Spleen (tissue), 11 donors: Measurements from ENCODE around the gene TSHZ2. TPM values are rescaled to one million over a fixed set of nuclear protein-coding genes. Genes with fewer than 3 reads are reported as not detected.

Source experiments
- DNase-seq: peaks from one replicate; pipeline ENCODE4 v3.0.0-alpha.2; 2020
- H3K27ac ChIP-seq, 8 donors: fragments of 200-600 bp; sonication (generic) in 7 of 8; 1 replicate in 4 of 8; 2 replicates in 4 of 8; pipeline versions ENCODE4 v1.5.0 to v1.8.0; 2016 to 2021; ENCODE audit warnings: inconsistent platforms in 4 of 8, mild to moderate bottlenecking in 4 of 8, moderate library complexity in 1 of 8
- H3K27me3 ChIP-seq, 7 donors: fragments of 200-600 bp; sonication (generic) in 6 of 7; replicated peaks in 1 of 7; 1 replicate in 4 of 7; 2 replicates in 3 of 7; pipeline versions ENCODE4 v1.5.0 to v1.8.0; 2016 to 2021; ENCODE audit warnings: inconsistent platforms in 3 of 7, mild to moderate bottlenecking in 1 of 7
- H3K36me3 ChIP-seq, 6 donors: fragments of 200-600 bp; sonication (generic) in 5 of 6; 1 replicate in 4 of 6; 2 replicates in 2 of 6; pipeline versions ENCODE4 v1.5.0 to v1.8.0; 2016 to 2021; ENCODE audit warnings: inconsistent platforms in 2 of 6
- H3K4me1 ChIP-seq, 6 donors: fragments of 200-600 bp; sonication (generic) in 5 of 6; 1 replicate in 3 of 6; 2 replicates in 3 of 6; pipeline versions ENCODE4 v1.5.0 to v1.8.0; 2016 to 2021; ENCODE audit warnings: inconsistent platforms in 3 of 6
- H3K4me3 ChIP-seq, 8 donors: fragments of 200-600 bp; sonication (generic) in 7 of 8; 1 replicate in 4 of 8; 2 replicates in 4 of 8; pipeline versions ENCODE4 v1.5.0 to v1.8.0; 2016 to 2021; ENCODE audit warnings: inconsistent platforms in 4 of 8, mild to moderate bottlenecking in 4 of 8, moderate library complexity in 2 of 8
- H3K9me3 ChIP-seq, 8 donors: fragments of 200-600 bp; sonication (generic) in 7 of 8; 1 replicate in 4 of 8; 2 replicates in 4 of 8; pipeline versions ENCODE4 v1.5.0 to v1.8.0; 2016 to 2021; ENCODE audit warnings: inconsistent platforms in 4 of 8
- CTCF ChIP-seq, 11 experiments: fragments of 200-600 bp in 7 of 11; fragments of 450-650 bp in 4 of 11; sonication (generic) in 4 of 11; IDR thresholded peaks in 8 of 11; conservative IDR thresholded peaks in 3 of 11; 1 replicate in 7 of 11; 2 replicates in 4 of 11; pipeline versions ENCODE4 v1.4.0 to v1.8.0; 2016 to 2021; ENCODE audit warnings: antibody characterized with exemption in 11 of 11, inconsistent platforms in 4 of 11, mild to moderate bottlenecking in 1 of 11
- POLR2A ChIP-seq, 3 donors: fragments of 450-650 bp; IDR thresholded peaks; one replicate each; pipeline ENCODE4 v1.5.1; 2017; ENCODE audit warnings: antibody characterized with exemption in 3 of 3, mild to moderate bottlenecking in 1 of 3
- POLR2AphosphoS5 ChIP-seq, 3 donors: sonication (generic); formaldehyde crosslinking; IDR thresholded peaks; one replicate each; pipeline ENCODE4 v1.5.1; 2017; ENCODE audit warnings: antibody characterized with exemption in 3 of 3
- WGBS, 5 donors: extraction: QIAGEN DNeasy Blood & Tissue Kit in 3 of 5; methylation state at CpG; one replicate each; pipeline versions ENCODE4 v1.1.5 to v1.1.7; 2013 to 2018; 5-methylcytosine and 5-hydroxymethylcytosine counted together
- intact Hi-C: fragments of 100-400 bp; cut with DNase I; formaldehyde crosslinking; loops from one replicate; pipeline ENCODE4 v1.15.0; 2023; ENCODE audit warnings: low total_unique reads
- polyA plus RNA-seq, 3 donors: library from polyadenylated mRNA; stranded (reverse); fragments of 200-250 nt; gene quantifications; one replicate each; pipeline ENCODE4 v1.2.1, GENCODE V29; 2013
- total RNA-seq, 7 donors: library from RNA; depleted of rRNA in 3 of 7; stranded (reverse); fragments of >200 nt in 3 of 7; fragmentation: NEBNext Ultra II Directional in 4 of 7; extraction: Animal tissue kit (Norgen Biotek cat#: 25700) in 4 of 7; gene quantifications; one replicate each; pipeline versions ENCODE4 v1.1.0 to v1.2.1, GENCODE V29; 2016 to 2021
- donor health status: healthy with polysubstance abuse.
- donor health status: DM: no; HTN: no; CAD: no; lungs with moderate emphysema.
- donor health status: DM: no; HTN: no; CAD: no.
- donor health status: Bipolar disorder and iron deficiency.
- donor health status: healthy.
- donor health status: DM: no; HTN: no; CAD: no.
- donor health status: DM: yes; HTN: yes; CAD: no.

The TSHZ2 gene
- total and polyA plus RNA-seq, 10 donors, result 0.86 to 19.2 (median 15.7) TPM

GRCh38 chr20:53044296-53044695 is 72.1 kb downstream of the TSHZ2 start:
- H3K4me1 ChIP-seq, result peaks cover 0 to 4% (median 0%) of the 10 kb centered on the region in 6 donors
- H3K27ac ChIP-seq, result no peak overlapping the region
- TF ChIP-seq POLR2A (IDR thresholded peaks at IDR 0.05), result no peak
- no peak for TF ChIP-seq CTCF (IDR thresholded peaks at IDR 0.05 in 8 of 11, conservative IDR thresholded peaks at IDR 0.05 in 3 of 11)
- no peak for TF ChIP-seq POLR2AphosphoS5 (IDR thresholded peaks at IDR 0.05)
- H3K27me3 ChIP-seq, result no peaks in the 10 kb centered on the region
- H3K4me3 ChIP-seq, result no peak overlapping the region
- WGBS, 5 donors, result 77 to 86% (median 84%) methylated on average over 5 of the region's 5 CpGs
- no peak for DNase-seq
- intact Hi-C loops, result no loop called here
- H3K9me3 ChIP-seq, result peaks cover 0 to 18% (median 3%) of the 10 kb centered on the region in 8 donors
- no peaks in the 10 kb centered on the region for H3K36me3 ChIP-seq

- no peak overlapping the region for H3K27ac ChIP-seq
- DNase-seq, result no peak
- no peaks in the 10 kb centered on the region for H3K36me3 ChIP-seq
- no peak overlapping the region for H3K4me3 ChIP-seq
- no peak for TF ChIP-seq POLR2AphosphoS5 (IDR thresholded peaks at IDR 0.05)
- TF ChIP-seq CTCF (IDR thresholded peaks at IDR 0.05 in 8 of 11, conservative IDR thresholded peaks at IDR 0.05 in 3 of 11), result no peak
- TF ChIP-seq POLR2A (IDR thresholded peaks at IDR 0.05), result no peak
- WGBS, 5 donors, result 49 to 64% (median 52%) methylated on average over 7 of the region's 7 CpGs
- H3K9me3 ChIP-seq, result peaks cover 0 to 18% (median 3%) of the 10 kb centered on the region in 8 donors
- intact Hi-C loops, result no loop called here
- no peaks in the 10 kb centered on the region for H3K27me3 ChIP-seq
- no peaks in the 10 kb centered on the region for H3K4me1 ChIP-seq
These were observed 73.8 kb downstream of the TSHZ2 start for GRCh38 chr20:53045941-53046340.

- H3K4me3 ChIP-seq, result no peak overlapping the region
- no peak overlapping the region for H3K27ac ChIP-seq
- H3K4me1 ChIP-seq, result no peaks in the 10 kb centered on the region
- no peaks in the 10 kb centered on the region for H3K36me3 ChIP-seq
- no peaks in the 10 kb centered on the region for H3K27me3 ChIP-seq
- no peak for TF ChIP-seq POLR2A (IDR thresholded peaks at IDR 0.05)
- no peak for TF ChIP-seq POLR2AphosphoS5 (IDR thresholded peaks at IDR 0.05)
- no peak for TF ChIP-seq CTCF (IDR thresholded peaks at IDR 0.05 in 8 of 11, conservative IDR thresholded peaks at IDR 0.05 in 3 of 11)
- peaks cover 0 to 18% (median 3%) of the 10 kb centered on the region in 8 donors for H3K9me3 ChIP-seq
- intact Hi-C loops, result no loop called here
- 87 to 100% (median 95%) methylated on average over 2 of the region's 2 CpGs for WGBS, 5 donors
- no peak for DNase-seq
These were observed 75.0 kb downstream of the TSHZ2 start for GRCh38 chr20:53047203-53047602.

- Histone ChIP-seq H3K4me3 (no peak overlapping the region), H3K27ac (no peak overlapping the region), H3K36me3 (no peaks in the 10 kb centered on the region), H3K9me3 (peaks cover 0 to 18% (median 3%) of the 10 kb centered on the region in 8 donors), H3K4me1 (no peaks in the 10 kb centered on the region), H3K27me3 (no peaks in the 10 kb centered on the region)
- no peak for DNase-seq
- intact Hi-C loops, result no loop called here
- 63 to 74% (median 66%) methylated on average over 7 of the region's 7 CpGs for WGBS, 5 donors
- TF ChIP-seq POLR2A (IDR thresholded peaks at IDR 0.05), result no peak
- TF ChIP-seq POLR2AphosphoS5 (IDR thresholded peaks at IDR 0.05), result no peak
- TF ChIP-seq CTCF (IDR thresholded peaks at IDR 0.05 in 8 of 11, conservative IDR thresholded peaks at IDR 0.05 in 3 of 11), result no peak
These were observed 76.2 kb downstream of the TSHZ2 start for GRCh38 chr20:53048387-53048786.
